NCI-H2107 (cell line): ENCODE data around the gene GID8.
"Not testable (repeated sequence)": the region's sequence is repeated elsewhere in the genome, so short reads cannot be mapped to it uniquely, and the experiment has no call there.

Experiments
- DNase-seq: peaks from one replicate; lab custom pipeline; 2025; lab: John Stamatoyannopoulos, UW

Gene GID8

GRCh38 chr20:62922451-62922921, 15.5 kb upstream of the GID8 start:
- DNase-seq, result no peak

- DNase-seq, result not testable (repeated sequence)
These were observed 14.8 kb upstream of the GID8 start for GRCh38 chr20:62923059-62923668.

GRCh38 chr20:62923669-62924441, 14.1 kb upstream of the GID8 start:
- DNase-seq, result no peak

GRCh38 chr20:62924442-62925075, 13.4 kb upstream of the GID8 start:
- DNase-seq, result no peak

- DNase-seq, result no peak
These were observed 12.9 kb upstream of the GID8 start for GRCh38 chr20:62925076-62925419.

- DNase-seq, result no peak
These were observed 12.3 kb upstream of the GID8 start for GRCh38 chr20:62925420-62926228.

- peak; percentile 53 for DNase-seq
These were observed 11.5 kb upstream of the GID8 start, which contains the start of gene DIDO1 for GRCh38 chr20:62926229-62927127. Gene DIDO1 (minus strand): TSS chr20:62926505.

- DNase-seq, result no peak
These were observed 10.7 kb upstream of the GID8 start for GRCh38 chr20:62927128-62927705.

- no peak for DNase-seq
These were observed 9.6 kb upstream of the GID8 start for GRCh38 chr20:62928246-62928939.

GRCh38 chr20:62929051-62929538, 8.9 kb upstream of the GID8 start:
- no peak for DNase-seq

- no peak for DNase-seq
These were observed 6.5 kb upstream of the GID8 start for GRCh38 chr20:62931464-62931863.

GRCh38 chr20:62933966-62934365, 4.0 kb upstream of the GID8 start:
- no peak for DNase-seq

- no peak for DNase-seq
These were observed 2.6 kb upstream of the GID8 start for GRCh38 chr20:62935204-62935967.

- DNase-seq, result no peak
These were observed 1.9 kb upstream of the GID8 start for GRCh38 chr20:62935968-62936585.

GRCh38 chr20:62937268-62938104, 461 bp upstream of the GID8 start:
- peak; percentile 86 for DNase-seq

GRCh38 chr20:62940875-62941274, 2.9 kb downstream of the GID8 start:
- no peak for DNase-seq

GRCh38 chr20:62941792-62942191, 3.8 kb downstream of the GID8 start:
- DNase-seq, result no peak

GRCh38 chr20:62942456-62942855, 4.5 kb downstream of the GID8 start:
- no peak for DNase-seq
